Measurements from ENCODE around the gene MYB.

- TF ChIP-seq POLR2A (IDR thresholded peaks at IDR 0.05; ENCODE audit: low read depth, low read length): no peak
- no peak for TF ChIP-seq SPI1 (IDR thresholded peaks at IDR 0.05; ENCODE audit: low read depth, low read length)
- TF ChIP-seq POLR2AphosphoS5 (IDR thresholded peaks at IDR 0.05; ENCODE audit: low read depth, low read length): no peak
- no peak for TF ChIP-seq TAF1 (IDR thresholded peaks at IDR 0.05; ENCODE audit: low read depth, low read length)
Observed at GRCh38 chr6:135219346-135219745, 38.2 kb downstream of the MYB start.
